MM.1S (cell line): ENCODE results near the gene PNLIPRP1.
A peak's percentile ranks its signal among the peaks of the same experiment; 100 is the strongest.

ENCODE experiments used
- DNase-seq: peaks from one replicate; pipeline ENCODE4 v3.0.0-alpha.2; 2015
- H2AFZ ChIP-seq: fragments of 300-600 bp; sonication (generic); 2 replicates; pipeline ENCODE4 v1.6.0; 2016; ENCODE audit warnings: antibody characterized with exemption, low read length
- H3F3A ChIP-seq: fragments of 300-600 bp; sonication (generic); 2 replicates; pipeline ENCODE4 v1.6.1; 2016; ENCODE audit warnings: mild to moderate bottlenecking, antibody characterized with exemption, low read length, moderate library complexity, mixed read lengths; ENCODE audit not compliant: insufficient read depth
- H3K27ac ChIP-seq: fragments of 300-600 bp; sonication (generic); 2 replicates; pipeline ENCODE4 v1.5.1; 2016; ENCODE audit warnings: mild to moderate bottlenecking, low read length
- H3K27me3 ChIP-seq: fragments of 300-600 bp; sonication (generic); replicated peaks from 2 replicates; pipeline ENCODE4 v1.6.0; 2016; ENCODE audit warnings: low read length; ENCODE audit not compliant: insufficient read depth
- H3K36me3 ChIP-seq: fragments of 300-600 bp; sonication (generic); replicated peaks from 2 replicates; pipeline ENCODE4 v1.6.1; 2016; ENCODE audit warnings: mild to moderate bottlenecking, low read length, mixed read lengths; ENCODE audit not compliant: insufficient read depth
- H3K4me1 ChIP-seq: fragments of 300-600 bp; sonication (generic); 2 replicates; pipeline ENCODE4 v1.6.1; 2016; ENCODE audit warnings: low read length, mixed read lengths
- H3K4me2 ChIP-seq: fragments of 300-600 bp; sonication (generic); 2 replicates; pipeline ENCODE4 v1.6.0; 2016; ENCODE audit warnings: low read depth, low read length
- H3K4me3 ChIP-seq: fragments of 300-600 bp; sonication (generic); 2 replicates; pipeline ENCODE4 v1.5.1; 2016; ENCODE audit warnings: low read length, mixed read lengths
- H3K79me2 ChIP-seq: fragments of 300-600 bp; sonication (generic); 2 replicates; pipeline ENCODE4 v1.6.1; 2016; ENCODE audit warnings: mixed run types, low read length, mixed read lengths
- H3K9ac ChIP-seq: fragments of 300-600 bp; sonication (generic); 2 replicates; pipeline ENCODE4 v1.6.1; 2016; ENCODE audit warnings: low read length, mixed read lengths
- H3K9me2 ChIP-seq: fragments of 300-600 bp; sonication (generic); replicated peaks from 2 replicates; pipeline ENCODE4 v1.6.1; 2016; ENCODE audit warnings: mild to moderate bottlenecking, low read length, mixed read lengths; ENCODE audit not compliant: insufficient read depth
- H3K9me3 ChIP-seq: fragments of 300-600 bp; sonication (generic); replicated peaks from 2 replicates; pipeline ENCODE4 v1.6.1; 2016; ENCODE audit warnings: mild to moderate bottlenecking, low read length, mixed read lengths; ENCODE audit not compliant: insufficient read depth
- H4K20me1 ChIP-seq: fragments of 300-600 bp; sonication (generic); 2 replicates; pipeline ENCODE4 v1.6.1; 2016; ENCODE audit warnings: mild to moderate bottlenecking, low read length, moderate library complexity, mixed read lengths; ENCODE audit not compliant: insufficient read depth
- CTCF ChIP-seq: fragments of 300-600 bp; sonication (generic); IDR thresholded peaks from 2 replicates; pipeline ENCODE4 v1.5.1; 2016; ENCODE audit warnings: antibody characterized with exemption, low read length, mixed read lengths
- EZH2 ChIP-seq: fragments of 300-600 bp; sonication (generic); optimal IDR thresholded peaks from 2 replicates; pipeline ENCODE3; 2017; ENCODE audit warnings: low read depth, mild to moderate bottlenecking, antibody characterized with exemption, low read length, mixed read lengths
- EZH2phosphoT487 ChIP-seq: fragments of 300-600 bp; sonication (generic); IDR thresholded peaks from 2 replicates; pipeline ENCODE4 v1.6.1; 2018; ENCODE audit warnings: antibody characterized with exemption, low read length

Gene PNLIPRP1

GRCh38 chr10:116607336-116607735, 16.6 kb downstream of the PNLIPRP1 start:
- Histone ChIP-seq H3K27me3 (no peaks in the 10 kb centered on the region), H3K9ac (no peak overlapping the region), H3K9me2 (no peaks in the 10 kb centered on the region), H3K4me1 (no peaks in the 10 kb centered on the region), H3K27ac (no peak overlapping the region), H3K4me2 (no peak overlapping the region), H3F3A (no peaks in the 10 kb centered on the region), H3K36me3 (no peaks in the 10 kb centered on the region), H3K79me2 (no peaks in the 10 kb centered on the region), H3K4me3 (no peak overlapping the region), H4K20me1 (no peaks in the 10 kb centered on the region), H3K9me3 (no peaks in the 10 kb centered on the region), H2AFZ (no peak overlapping the region)
- DNase-seq: no peak
- TF ChIP-seq EZH2: no peak
- TF ChIP-seq EZH2phosphoT487: no peak
- TF ChIP-seq CTCF: no peak

- Histone ChIP-seq H3K4me2 (peak overlapping the region; percentile 12; the same call in 1 of the 2 replicates), H3K9me2 (no peaks in the 10 kb centered on the region), H3K36me3 (no peaks in the 10 kb centered on the region), H3K79me2 (no peaks in the 10 kb centered on the region), H4K20me1 (no peaks in the 10 kb centered on the region), H3F3A (no peaks in the 10 kb centered on the region), H3K9me3 (no peaks in the 10 kb centered on the region), H3K27ac (no peak overlapping the region), H3K9ac (no peak overlapping the region), H3K27me3 (no peaks in the 10 kb centered on the region), H2AFZ (peak overlapping the region; percentile 35; the same call in 1 of the 2 replicates), H3K4me1 (no peaks in the 10 kb centered on the region), H3K4me3 (no peak overlapping the region)
- TF ChIP-seq EZH2 (no peak), CTCF (no peak), EZH2phosphoT487 (no peak)
- DNase-seq: no peak
These were observed 18.2 kb downstream of the PNLIPRP1 start for GRCh38 chr10:116608686-116609594.

GRCh38 chr10:116610443-116611152, 19.8 kb downstream of the PNLIPRP1 start:
- no peaks in the 10 kb centered on the region for H3K27me3 ChIP-seq
- no peaks in the 10 kb centered on the region for H3F3A ChIP-seq
- H2AFZ ChIP-seq: no peak overlapping the region
- TF ChIP-seq EZH2 (no peak), CTCF (no peak), EZH2phosphoT487 (no peak)
- no peaks in the 10 kb centered on the region for H3K9me2 ChIP-seq
- no peaks in the 10 kb centered on the region for H3K9me3 ChIP-seq
- no peak overlapping the region for H3K4me2 ChIP-seq
- H3K4me3 ChIP-seq: no peak overlapping the region
- H3K27ac ChIP-seq: no peak overlapping the region
- no peaks in the 10 kb centered on the region for H3K36me3 ChIP-seq
- no peak overlapping the region for H3K9ac ChIP-seq
- H4K20me1 ChIP-seq: no peaks in the 10 kb centered on the region
- no peaks in the 10 kb centered on the region for H3K79me2 ChIP-seq
- DNase-seq: no peak
- no peaks in the 10 kb centered on the region for H3K4me1 ChIP-seq
